HUES48 (cell line): ENCODE measurements around the gene GPR135.

Experiments
- H3K27ac ChIP-seq: one replicate; pipeline ENCODE4 v1.7.0; 2013; ENCODE audit warnings: low read depth, low read length, inconsistent platforms
- H3K27me3 ChIP-seq: 2 replicates; pipeline ENCODE4 v1.6.1; 2013; ENCODE audit warnings: mild to moderate bottlenecking, low read length; ENCODE audit not compliant: control insufficient read depth, insufficient read depth
- H3K36me3 ChIP-seq: 2 replicates; pipeline ENCODE4 v1.6.1; 2013; ENCODE audit warnings: low read length; ENCODE audit not compliant: control insufficient read depth, insufficient read depth
- H3K4me1 ChIP-seq: 2 replicates; pipeline ENCODE4 v1.6.1; 2013; ENCODE audit warnings: mild to moderate bottlenecking, low read length; ENCODE audit not compliant: control insufficient read depth, insufficient read depth
- H3K4me3 ChIP-seq: 2 replicates; pipeline ENCODE4 v1.5.1; 2013; ENCODE audit warnings: mild to moderate bottlenecking, low read depth, low read length
- H3K9ac ChIP-seq: 2 replicates; pipeline ENCODE4 v1.6.1; 2013; ENCODE audit warnings: mild to moderate bottlenecking, low read depth, low read length, moderate library complexity
- H3K9me3 ChIP-seq: 2 replicates; pipeline ENCODE4 v1.6.1; 2013; ENCODE audit warnings: low read length; ENCODE audit not compliant: control insufficient read depth, insufficient read depth

GPR135 gene, protein sequence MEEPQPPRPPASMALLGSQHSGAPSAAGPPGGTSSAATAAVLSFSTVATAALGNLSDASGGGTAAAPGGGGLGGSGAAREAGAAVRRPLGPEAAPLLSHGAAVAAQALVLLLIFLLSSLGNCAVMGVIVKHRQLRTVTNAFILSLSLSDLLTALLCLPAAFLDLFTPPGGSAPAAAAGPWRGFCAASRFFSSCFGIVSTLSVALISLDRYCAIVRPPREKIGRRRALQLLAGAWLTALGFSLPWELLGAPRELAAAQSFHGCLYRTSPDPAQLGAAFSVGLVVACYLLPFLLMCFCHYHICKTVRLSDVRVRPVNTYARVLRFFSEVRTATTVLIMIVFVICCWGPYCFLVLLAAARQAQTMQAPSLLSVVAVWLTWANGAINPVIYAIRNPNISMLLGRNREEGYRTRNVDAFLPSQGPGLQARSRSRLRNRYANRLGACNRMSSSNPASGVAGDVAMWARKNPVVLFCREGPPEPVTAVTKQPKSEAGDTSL

DNA sequence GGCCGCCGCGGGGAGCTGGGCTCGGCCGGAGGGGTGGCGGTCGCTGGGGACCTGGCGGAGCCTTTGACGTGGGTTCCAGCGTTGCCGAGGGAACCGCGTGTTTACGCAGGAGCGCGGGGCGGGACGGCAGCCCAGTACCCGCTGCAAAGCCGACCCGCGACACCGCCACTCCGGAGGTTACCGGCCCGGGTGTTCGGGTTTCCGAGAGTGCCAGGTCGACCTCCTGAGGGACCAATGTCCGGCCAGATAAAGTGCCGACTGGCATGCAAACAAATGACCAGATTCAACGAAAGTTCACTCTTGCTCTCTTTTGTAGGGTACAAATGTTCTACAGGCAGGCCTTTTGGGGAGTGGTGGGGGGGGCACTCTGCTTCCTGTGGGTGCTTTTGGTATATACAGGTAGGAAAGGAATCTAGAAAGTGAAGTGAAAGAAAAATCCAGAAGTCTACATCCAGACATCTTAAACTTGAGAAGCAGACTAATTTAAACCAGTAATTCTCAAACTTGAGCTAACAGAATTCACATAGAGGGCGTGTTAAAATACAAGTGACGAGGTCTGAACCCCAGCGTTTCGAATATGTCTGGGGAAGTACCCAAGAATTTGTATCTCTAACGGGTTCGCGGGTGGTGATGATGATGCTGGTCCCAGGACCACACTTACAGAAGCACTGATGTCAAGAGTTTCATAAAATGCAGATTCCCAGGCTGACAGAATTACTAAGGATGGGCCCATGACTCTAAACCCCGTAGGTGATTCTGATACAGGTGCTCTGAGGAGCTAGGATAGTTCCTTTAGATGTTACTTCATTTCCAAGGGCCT lies at the start of gene GPR135:
Gene GPR135 (minus strand): TSS at position 65 of the 820 bp plus-strand sequence. CDS start 154 bp downstream, outside the sequence.
- no peaks in the 10 kb centered on the region for H3K36me3 ChIP-seq
- H3K27ac ChIP-seq: no peak within 1 kb of the TSS
- H3K9ac ChIP-seq: no peak within 1 kb of the TSS
- peak within 1 kb of the TSS; percentile 70 for H3K4me3 ChIP-seq
- H3K4me1 ChIP-seq: no peaks in the 10 kb centered on the region
- no peaks in the 10 kb centered on the region for H3K9me3 ChIP-seq
- H3K27me3 ChIP-seq: peaks cover 37% of the 10 kb centered on the region

DNA sequence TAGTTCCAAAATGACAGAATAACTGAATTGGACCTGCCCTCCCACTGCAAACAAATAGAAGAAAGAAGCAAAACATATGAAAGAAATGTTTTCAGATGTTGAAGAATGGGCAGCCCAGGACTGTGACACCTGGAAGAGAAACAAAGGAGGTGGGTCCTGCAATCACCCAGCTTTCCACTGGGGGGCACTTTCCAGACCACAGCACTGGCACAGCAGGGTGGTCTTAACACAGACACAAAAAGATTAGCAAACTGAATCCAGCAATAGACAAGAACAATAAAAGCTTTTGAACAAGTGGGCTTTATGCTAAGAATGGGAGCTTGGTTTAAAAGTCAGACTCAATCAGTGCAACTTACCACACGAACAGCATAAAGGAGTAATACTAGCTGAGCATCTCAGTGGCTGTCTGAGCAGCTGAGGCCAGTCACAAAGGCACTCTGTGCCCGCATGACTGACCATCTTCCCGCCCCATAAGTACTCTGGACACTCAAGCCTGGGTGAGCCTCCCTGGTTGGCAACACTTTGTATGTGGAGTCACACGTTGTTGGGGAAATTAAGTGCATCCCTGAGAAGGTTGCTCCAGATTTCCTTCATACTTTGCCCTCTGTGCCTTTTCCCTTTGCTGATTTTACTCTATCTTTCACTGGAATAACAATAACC lies 46.9 kb upstream of the GPR135 start:
- Histone ChIP-seq H3K9ac (no peak overlapping the region), H3K27ac (no peak overlapping the region), H3K27me3 (no peaks in the 10 kb centered on the region), H3K4me3 (no peak overlapping the region), H3K36me3 (no peaks in the 10 kb centered on the region), H3K9me3 (peaks cover 8% of the 10 kb centered on the region), H3K4me1 (no peaks in the 10 kb centered on the region)

DNA sequence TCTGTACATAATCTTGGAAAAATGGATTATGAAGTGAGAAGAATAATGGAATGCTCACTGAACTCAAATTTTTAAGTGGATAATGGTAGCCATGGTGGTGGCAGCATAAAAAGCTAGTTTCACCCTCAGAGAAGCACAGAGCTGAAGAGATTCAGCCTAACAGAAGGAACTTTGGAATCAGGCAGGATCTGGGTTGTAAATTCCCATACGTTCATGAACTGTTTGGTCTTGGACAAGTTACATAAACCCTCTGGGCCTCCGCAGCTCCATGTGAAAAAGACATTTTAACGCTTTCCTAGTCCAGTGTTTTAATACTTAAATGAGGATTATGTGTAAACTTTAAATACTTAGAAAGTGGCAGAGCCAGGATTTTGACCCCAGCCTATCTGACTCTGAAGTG lies 45.8 kb upstream of the GPR135 start:
- no peaks in the 10 kb centered on the region for H3K36me3 ChIP-seq
- H3K9me3 ChIP-seq: peaks cover 8% of the 10 kb centered on the region
- no peak overlapping the region for H3K4me3 ChIP-seq
- H3K27me3 ChIP-seq: no peaks in the 10 kb centered on the region
- H3K4me1 ChIP-seq: no peaks in the 10 kb centered on the region
- no peak overlapping the region for H3K27ac ChIP-seq
- H3K9ac ChIP-seq: no peak overlapping the region

DNA sequence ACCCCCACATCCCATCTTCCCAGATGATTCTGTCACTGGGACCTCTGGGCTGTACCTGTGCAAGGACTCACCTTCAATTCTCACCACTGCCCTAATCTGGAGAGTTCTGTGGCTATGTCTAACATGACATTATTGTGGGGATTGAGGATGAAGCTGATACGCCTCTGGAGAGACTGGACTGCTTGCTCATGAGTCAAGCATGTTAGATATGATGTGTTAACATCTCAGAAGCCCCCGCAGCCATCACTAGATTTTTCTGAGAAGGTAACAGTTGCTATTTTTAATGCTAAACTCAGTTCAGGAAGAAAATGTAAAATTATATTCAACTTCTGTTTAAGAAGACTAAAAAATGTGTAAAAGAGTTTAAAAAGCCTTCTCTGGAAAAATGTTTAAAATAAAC lies 44.8 kb upstream of the GPR135 start:
- Histone ChIP-seq H3K9ac (no peak overlapping the region), H3K4me3 (no peak overlapping the region), H3K4me1 (no peaks in the 10 kb centered on the region), H3K9me3 (peaks cover 8% of the 10 kb centered on the region), H3K27ac (no peak overlapping the region), H3K27me3 (no peaks in the 10 kb centered on the region), H3K36me3 (no peaks in the 10 kb centered on the region)

DNA sequence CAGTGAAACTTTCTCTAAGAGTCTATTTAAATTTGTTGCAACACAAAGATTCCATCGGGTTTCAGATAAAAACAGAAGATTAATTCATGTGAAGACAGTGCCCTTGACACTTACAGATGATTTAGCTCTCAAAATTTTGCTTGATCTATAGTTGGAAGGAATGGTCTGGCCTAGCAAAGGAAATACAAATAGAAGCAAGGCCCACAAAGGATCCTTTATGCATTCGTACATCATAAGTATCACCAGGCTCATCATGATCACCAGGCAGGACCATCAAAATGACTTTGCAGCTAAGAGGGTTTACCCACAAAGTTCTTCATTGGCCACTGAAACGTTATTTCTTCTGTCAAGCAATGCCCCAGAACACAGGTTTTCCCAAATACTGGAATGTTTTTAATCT lies 43.9 kb upstream of the GPR135 start:
- Histone ChIP-seq H3K36me3 (peaks cover 9% of the 10 kb centered on the region), H3K9me3 (peaks cover 8% of the 10 kb centered on the region), H3K4me3 (no peak overlapping the region), H3K4me1 (no peaks in the 10 kb centered on the region), H3K27ac (no peak overlapping the region), H3K9ac (no peak overlapping the region), H3K27me3 (no peaks in the 10 kb centered on the region)

DNA sequence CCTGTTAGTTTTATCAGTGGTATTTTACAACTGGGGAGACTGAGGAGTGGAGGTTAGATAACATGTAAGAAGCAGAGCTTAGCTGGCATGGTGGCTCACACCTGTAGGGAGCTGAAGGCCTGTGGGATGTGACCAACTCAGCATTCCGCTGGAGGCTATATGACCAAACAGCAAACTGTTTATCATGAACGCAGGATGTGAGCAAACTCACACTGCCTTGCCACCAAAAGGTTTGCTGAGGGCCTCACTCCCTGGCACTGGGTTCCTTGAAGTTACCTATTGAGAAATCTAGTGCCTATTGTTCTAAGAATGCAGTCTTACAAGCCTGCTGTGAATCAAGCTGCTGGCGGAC lies 42.5 kb upstream of the GPR135 start:
- no peak overlapping the region for H3K4me3 ChIP-seq

DNA sequence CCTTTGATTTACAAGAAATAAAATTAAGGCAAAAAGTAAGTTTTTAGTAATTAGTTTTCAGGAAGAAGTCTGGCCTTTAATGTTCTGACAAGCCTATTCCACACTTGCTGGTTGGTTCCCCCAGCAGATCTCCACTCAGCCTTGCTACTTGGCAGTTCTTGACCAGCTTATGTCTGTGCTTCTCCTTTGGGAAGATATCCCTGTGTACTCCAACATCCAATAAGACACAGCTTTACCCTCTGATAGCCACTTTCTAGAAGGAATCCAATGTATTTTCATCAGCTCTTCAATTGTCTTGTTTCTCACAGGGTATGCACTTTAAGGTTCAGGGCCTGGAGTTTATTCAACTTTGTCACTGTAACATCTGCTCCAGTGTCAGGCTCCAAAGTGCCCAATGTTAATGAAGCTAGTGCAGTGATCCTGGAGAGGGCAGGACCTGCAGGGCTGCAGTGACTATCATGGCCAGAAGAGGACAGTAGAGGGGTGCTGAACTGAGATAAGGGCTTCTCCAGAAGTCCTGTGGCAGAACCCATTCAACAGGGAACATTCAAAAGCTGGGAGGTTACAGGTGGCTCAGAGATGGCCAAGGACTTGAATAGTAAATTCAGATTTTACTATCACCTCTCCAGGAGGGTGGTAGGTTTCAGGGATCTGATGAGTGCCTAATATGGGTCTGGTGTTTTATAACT lies 42.0 kb upstream of the GPR135 start:
- Histone ChIP-seq H3K27me3 (no peaks in the 10 kb centered on the region), H3K36me3 (peaks cover 17% of the 10 kb centered on the region), H3K27ac (no peak overlapping the region), H3K4me3 (no peak overlapping the region), H3K9ac (no peak overlapping the region), H3K4me1 (no peaks in the 10 kb centered on the region), H3K9me3 (no peaks in the 10 kb centered on the region)

More for the DNA sequence above, 42.5 kb upstream of the GPR135 start:
- Histone ChIP-seq H3K27me3 (no peaks in the 10 kb centered on the region), H3K27ac (no peak overlapping the region), H3K36me3 (peaks cover 14% of the 10 kb centered on the region), H3K9me3 (no peaks in the 10 kb centered on the region), H3K4me1 (no peaks in the 10 kb centered on the region), H3K9ac (no peak overlapping the region)

DNA sequence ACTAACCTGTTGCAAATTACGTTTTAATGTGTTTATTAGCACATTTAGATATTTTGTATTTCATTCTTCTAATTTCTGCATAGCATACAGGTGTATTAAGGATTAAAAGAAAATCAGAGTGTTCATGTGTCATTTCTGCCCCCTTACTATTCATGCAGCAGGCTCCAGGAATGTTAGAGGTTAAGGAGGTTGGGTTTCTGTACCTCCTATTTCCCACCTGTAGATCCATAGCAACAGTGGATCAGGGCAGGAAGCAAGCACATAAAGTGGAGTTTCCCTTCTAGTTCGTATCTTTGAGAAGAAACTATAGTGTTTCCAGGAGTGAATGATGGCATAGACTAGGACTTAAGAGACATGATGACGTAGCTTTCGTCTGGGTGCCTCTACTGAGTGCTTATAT lies 38.1 kb upstream of the GPR135 start:
- peaks cover 51% of the 10 kb centered on the region for H3K36me3 ChIP-seq

DNA sequence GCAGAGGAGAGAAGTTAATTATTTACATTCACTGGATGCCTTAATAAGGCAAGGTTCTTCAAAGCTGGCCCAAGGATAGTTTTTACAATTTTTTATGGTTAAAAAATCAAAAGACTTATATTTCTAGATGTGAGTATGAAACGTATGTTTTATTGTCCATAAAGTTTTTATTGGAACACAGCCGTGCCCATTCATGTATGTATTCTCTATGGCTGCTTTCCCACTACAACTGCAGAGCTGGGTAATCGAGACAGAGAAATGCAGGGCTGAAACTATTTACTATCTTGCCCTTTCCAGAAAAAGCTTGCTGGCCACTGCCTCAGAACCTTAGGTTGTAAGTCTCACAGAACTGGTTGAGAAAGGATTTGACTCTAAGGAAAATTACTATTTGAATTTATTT lies 35.6 kb upstream of the GPR135 start:
- peaks cover 73% of the 10 kb centered on the region for H3K36me3 ChIP-seq

More for the DNA sequence above, 38.1 kb upstream of the GPR135 start:
- Histone ChIP-seq H3K9ac (no peak overlapping the region), H3K27me3 (no peaks in the 10 kb centered on the region), H3K27ac (no peak overlapping the region), H3K9me3 (no peaks in the 10 kb centered on the region), H3K4me3 (no peak overlapping the region), H3K4me1 (no peaks in the 10 kb centered on the region)

DNA sequence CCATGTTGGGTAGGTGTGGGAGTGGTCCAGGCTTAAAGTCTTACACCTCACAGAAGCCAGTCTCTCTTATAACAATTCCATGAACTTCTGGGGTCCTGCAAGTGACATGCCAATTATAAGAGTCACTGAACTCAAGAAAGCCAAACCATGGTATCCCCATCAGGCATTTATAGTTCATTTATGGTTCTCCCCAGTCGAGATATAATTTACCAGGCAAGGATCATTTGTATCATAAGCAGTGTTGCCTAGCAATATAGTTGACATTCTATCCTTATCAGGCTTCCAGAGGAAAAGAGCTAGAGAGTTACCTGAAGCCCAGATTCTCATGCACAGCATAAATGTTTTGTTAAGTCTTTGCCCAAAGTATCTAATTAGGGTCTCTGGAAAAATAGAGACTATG lies 27.2 kb upstream of the GPR135 start:
- H3K36me3 ChIP-seq: peaks cover 94% of the 10 kb centered on the region
- H3K27me3 ChIP-seq: no peaks in the 10 kb centered on the region
- no peak overlapping the region for H3K9ac ChIP-seq
- H3K4me3 ChIP-seq: no peak overlapping the region
- H3K9me3 ChIP-seq: no peaks in the 10 kb centered on the region
- no peaks in the 10 kb centered on the region for H3K4me1 ChIP-seq
- no peak overlapping the region for H3K27ac ChIP-seq

More for the DNA sequence above, 35.6 kb upstream of the GPR135 start:
- Histone ChIP-seq H3K27me3 (no peaks in the 10 kb centered on the region), H3K4me3 (no peak overlapping the region), H3K4me1 (no peaks in the 10 kb centered on the region), H3K9ac (no peak overlapping the region), H3K9me3 (no peaks in the 10 kb centered on the region), H3K27ac (no peak overlapping the region)
